NCI-H2196 (cell line): ENCODE results near the gene P3H4.
A peak's percentile ranks its signal among the peaks of the same experiment; 100 is the strongest.

ENCODE experiments used
- DNase-seq: peaks from one replicate; lab custom pipeline; 2025; ENCODE audit not compliant: unreplicated experiment; lab: John Stamatoyannopoulos, UW

Gene P3H4

GRCh38 chr17:41822216-41823140 is 10.7 kb upstream of the P3H4 start:
- no peak for DNase-seq

- DNase-seq = no peak
Observed at GRCh38 chr17:41821776-41822175, 10.0 kb upstream of the P3H4 start.

GRCh38 chr17:41818024-41818423 is 6.3 kb upstream of the P3H4 start:
- DNase-seq = no peak

- no peak for DNase-seq
Observed at GRCh38 chr17:41816637-41817320, 5.0 kb upstream of the P3H4 start.

- no peak for DNase-seq
Observed at GRCh38 chr17:41814195-41814594, 2.4 kb upstream of the P3H4 start.

- DNase-seq = no peak
Observed at GRCh38 chr17:41813699-41814124, 2.0 kb upstream of the P3H4 start.

- no peak for DNase-seq
Observed at GRCh38 chr17:41813152-41813680, 1.5 kb upstream of the P3H4 start.

- peak; percentile 48 for DNase-seq
Observed at GRCh38 chr17:41812381-41813151, 817 bp upstream of the P3H4 start, which contains the start of gene FKBP10. Gene FKBP10, plus strand, starts transcription at chr17:41813004. Its CDS starts 31 bp downstream, at chr17:41813035.

GRCh38 chr17:41810659-41811548 is 845 bp downstream of the P3H4 start:
- no peak for DNase-seq

GRCh38 chr17:41806685-41807445 is 4.9 kb downstream of the P3H4 start:
- DNase-seq = no peak

GRCh38 chr17:41803049-41804020 is 8.4 kb downstream of the P3H4 start:
- DNase-seq = no peak

GRCh38 chr17:41801374-41802271 is 10.1 kb downstream of the P3H4 start:
- DNase-seq = peak; percentile 55

GRCh38 chr17:41800601-41801373 is 11.0 kb downstream of the P3H4 start:
- no peak for DNase-seq

- no peak for DNase-seq
Observed at GRCh38 chr17:41799366-41799765, 12.4 kb downstream of the P3H4 start.

GRCh38 chr17:41797377-41797776 is 14.4 kb downstream of the P3H4 start:
- no peak for DNase-seq

- no peak for DNase-seq
Observed at GRCh38 chr17:41796121-41796895, 15.4 kb downstream of the P3H4 start.
